HG03457 (cell line): ENCODE data around the gene ERICH6.

Experiments used
- ATAC-seq: cut with Tn5 transposase; IDR thresholded peaks from one replicate; pipeline ENCODE4 v1.9.1; 2021; ENCODE audit warnings: moderate number of reproducible peaks; ENCODE audit not compliant: unreplicated experiment

Gene ERICH6

DNA sequence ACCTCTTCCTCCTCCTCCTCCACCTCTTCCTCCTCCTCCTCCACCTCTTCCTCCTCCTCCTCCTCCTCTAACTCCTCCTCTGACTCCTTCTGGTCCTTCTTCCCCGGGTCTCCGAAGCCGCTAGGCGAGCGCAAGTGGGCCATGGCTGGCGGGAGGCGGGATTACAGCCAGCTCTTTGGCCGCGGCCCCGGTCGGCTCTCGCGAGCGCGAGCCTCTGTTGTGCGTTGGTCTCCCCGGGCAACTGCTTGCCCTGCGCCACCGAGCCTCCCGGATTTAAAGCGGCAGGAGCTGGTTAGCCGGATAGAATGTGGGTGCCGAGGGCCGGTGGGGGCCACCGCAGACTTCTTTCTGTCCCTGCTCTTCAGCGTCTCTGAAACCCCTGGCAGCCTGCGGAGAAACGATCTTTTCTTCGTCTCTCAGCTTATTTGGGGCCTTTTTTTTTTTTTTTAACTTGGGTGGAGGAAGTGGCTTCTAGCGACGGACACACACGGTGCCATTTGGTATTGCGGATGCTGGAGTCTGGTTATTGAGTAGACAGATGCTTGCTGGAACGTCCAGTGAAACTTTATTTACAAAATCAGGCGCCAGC lies at the start of gene ERICH6:
ERICH6 (minus strand) TSS at position 165 of the 589 bp plus-strand sequence; CDS start at position 143, 22 bp downstream.
- peak; percentile 98 for ATAC-seq

DNA sequence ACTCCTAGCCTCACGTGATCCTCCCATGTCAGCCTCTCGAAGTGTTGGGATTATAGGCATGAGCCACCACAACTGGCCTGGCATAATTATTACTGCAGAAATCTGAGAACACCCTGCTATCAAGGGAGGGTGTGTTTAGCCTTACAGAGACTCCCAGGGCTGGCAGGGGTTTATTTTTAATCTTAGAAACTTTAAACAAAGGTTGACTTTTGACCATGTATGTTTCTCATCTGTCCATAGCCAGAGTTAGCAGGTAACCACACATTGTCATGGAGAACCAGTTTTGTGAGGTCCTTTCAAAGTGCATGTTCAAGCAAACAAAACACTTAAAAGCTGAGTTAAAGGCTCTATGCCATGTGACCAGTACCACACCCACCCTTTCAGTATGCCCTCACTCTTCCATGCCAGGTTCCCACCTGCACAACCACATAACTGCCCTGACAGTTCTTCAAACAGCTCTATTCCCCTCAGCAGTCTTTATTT lies 48.1 kb upstream of the ERICH6 start:
- ATAC-seq, result no peak

DNA sequence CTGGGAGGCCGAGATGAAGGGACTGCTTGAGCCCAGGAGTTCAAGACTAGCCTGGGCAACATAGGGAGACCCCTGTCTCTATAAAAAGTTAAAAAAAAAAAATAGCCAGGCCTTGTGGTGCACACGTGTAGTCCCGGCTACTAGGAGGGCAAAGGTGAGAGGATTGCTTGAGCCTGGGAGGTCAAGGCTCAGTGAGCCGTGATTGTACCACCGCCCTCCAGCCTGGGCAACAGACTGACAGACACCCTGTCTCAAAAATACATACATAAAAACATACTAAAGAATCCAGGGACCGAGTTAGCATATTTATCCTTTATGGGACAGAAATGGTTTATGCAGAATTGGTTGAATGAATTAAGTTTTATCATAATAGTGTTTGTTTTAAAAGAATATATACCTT lies 45.5 kb upstream of the ERICH6 start:
- ATAC-seq, result no peak

DNA sequence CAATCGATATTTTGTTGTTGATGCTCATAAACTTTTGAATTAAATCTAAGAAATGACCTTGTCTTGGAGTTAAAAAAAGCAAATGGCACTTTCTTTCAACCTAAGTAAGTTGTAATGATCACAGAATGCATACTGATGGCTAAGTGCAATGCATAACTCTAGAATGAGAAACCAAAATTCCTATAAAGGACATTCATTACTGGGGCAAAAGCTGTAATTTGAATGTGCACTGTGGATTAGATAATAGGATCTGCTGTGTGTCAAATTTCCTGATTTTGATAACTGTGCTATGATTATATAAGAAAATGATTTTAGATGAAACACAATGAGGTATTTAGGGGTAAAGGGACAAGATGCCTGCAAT lies 44.9 kb upstream of the ERICH6 start:
- ATAC-seq, result no peak

DNA sequence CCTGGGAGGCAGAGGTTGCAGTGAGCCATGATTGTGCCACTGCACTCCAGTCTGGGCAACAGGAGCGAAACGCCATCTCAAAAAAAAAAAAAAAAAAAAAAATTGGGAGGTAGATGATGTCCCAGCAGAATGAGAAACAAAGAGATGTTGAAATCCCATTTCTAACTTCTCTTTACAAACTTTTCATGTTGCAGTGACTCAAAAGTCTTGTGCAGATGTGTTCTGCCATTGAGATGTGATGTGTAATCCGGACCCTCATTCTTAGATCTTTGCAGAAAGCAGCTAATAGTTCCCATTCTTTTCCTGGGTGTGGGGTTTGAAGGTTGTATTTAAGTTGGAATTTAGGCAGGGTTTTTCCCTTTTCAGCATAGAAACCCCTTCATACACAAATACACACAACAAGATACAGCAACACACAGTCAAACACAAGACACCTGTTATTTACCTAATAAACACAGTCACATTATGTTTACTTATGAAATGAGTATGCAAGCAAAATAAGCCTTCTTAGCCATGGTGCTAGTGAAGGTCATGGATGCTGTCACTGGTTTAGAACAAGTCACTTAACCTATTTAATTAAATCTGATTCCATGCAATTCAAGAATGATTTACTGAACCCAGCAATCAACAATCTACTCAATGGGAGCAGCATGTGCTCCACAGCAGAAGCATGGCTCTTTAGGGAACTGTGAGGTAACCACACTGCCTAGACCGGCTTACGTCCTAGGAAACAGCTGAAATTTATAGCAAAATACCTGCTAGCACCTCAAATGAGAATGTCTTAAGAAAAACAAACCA lies 44.4 kb upstream of the ERICH6 start:
- ATAC-seq, result no peak

DNA sequence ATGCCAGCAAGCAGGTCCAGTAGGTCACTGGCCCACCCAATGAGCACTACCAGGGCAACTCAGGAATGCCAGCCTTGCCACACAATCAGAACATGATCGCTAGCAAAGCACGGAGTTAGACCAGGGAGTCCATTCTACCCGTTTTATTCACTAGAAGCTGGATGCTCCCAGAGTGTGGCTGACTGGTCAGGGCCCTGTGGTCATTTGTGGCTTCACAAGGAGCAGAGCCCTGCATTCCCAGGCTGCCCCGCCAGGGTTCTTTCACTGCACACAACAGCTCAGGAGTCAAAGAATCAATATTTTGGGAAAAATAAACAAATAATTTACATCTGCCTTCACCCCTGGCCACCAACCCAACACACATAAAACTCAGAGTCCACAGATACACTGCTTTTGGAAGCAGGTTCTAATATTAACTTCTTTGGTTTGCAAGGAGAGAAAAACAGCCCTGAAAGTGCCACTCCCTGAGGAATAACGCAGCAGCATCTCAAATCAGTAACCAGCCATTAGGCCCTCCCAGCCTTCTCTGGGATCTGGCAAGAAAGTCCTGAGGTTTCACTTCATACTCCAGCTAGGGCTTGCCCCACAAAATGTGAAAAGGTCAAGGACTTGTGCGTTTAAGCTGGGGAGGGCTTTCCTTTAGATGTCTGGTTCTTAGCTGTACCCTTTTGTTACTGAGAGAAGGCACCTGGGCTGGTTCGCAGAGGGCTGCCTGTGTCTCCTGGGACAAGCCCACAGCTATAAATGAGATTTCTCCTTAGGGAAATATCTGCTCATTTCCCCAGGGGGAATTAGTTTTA lies 43.3 kb upstream of the ERICH6 start:
- ATAC-seq, result no peak

DNA sequence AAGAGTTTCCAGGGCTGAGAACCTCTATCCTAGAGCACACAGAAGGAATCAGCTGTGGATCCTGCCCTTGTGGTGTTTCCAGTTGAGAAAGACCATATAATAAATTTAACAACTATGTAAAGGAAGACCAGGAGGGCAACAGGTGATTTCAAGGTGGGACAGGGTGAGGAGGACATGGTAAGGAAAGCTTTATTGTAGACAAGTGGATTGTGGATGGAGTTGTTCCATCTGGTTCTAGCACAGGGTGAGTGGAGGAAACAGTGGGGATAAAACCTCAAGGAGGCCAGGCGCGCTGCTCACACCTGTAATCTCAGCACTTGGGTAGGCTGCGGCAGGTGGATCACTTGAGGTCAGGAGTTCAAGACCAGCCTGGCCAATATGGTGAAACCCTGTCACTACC lies 42.1 kb upstream of the ERICH6 start:
- ATAC-seq, result no peak

DNA sequence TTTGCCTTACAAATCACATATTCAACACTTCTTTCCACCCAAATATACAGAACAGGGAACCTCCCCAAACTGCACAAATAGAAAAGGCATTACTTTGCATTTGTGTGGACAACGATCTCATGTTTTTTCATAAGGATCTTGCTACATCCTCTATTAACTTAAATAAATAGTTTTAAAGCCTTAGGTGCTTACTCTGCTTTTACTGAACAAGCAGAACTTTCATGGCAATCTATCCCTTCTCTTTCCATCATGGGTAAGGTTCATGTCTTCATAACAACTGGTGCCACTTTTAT lies 41.1 kb upstream of the ERICH6 start:
- no peak for ATAC-seq

DNA sequence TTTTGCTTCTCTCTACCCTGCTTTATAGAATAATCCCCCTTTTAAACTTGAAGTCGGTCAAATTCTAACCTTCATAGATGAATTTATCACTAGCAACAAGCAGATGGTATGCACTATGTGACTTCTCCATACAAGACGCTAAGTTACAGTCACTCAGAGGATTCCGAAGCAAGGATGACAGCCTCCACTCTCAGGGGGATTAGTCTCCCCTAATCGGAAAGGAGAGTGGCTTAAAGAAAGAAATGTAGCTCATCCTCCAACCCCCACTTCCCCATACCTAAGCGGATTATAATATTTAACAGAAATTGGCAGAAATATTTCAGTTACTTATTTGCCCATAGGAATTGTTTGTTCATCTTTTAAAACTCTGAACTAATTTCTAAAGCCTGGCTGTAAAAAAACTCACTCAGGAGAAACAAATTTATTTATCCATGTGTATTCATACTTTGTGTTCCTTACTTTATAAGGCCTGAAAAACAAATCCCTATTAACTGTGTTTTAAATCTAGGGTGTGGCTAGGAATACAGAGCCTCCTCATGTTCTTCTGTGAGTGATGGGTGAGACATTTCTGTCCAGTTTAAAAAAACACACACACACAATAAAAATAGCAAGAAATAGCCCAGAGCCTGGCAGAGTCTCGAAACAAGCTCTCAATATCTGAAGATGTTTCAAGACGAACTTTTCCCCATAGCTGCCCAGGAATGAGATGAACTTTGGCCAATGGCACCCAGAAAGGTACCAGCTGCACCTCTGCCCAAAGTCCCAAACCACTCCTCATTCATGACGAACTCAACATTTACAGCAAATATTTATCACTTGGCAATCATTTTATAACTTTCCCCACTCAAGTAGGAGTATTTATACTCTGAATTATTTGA lies 40.6 kb upstream of the ERICH6 start:
- ATAC-seq, result no peak

DNA sequence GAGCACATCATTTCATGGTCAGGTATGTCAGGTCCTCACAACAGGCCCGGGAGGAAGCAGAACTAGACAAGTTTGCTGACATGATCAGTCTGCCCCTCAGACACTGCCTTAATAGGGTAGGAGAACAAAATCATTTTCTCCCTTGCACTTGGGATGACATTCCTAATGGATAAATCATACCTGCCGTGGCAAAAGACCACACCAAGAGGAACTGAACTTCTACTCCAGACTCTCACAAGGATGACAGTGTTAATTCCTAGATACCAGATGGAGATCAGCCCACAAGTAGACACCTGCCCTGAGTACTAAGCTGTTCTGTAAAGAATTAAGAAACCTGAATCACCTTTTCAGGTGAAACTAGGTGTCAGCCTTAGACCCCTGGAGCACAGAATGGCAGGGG lies 39.8 kb upstream of the ERICH6 start:
- no peak for ATAC-seq

DNA sequence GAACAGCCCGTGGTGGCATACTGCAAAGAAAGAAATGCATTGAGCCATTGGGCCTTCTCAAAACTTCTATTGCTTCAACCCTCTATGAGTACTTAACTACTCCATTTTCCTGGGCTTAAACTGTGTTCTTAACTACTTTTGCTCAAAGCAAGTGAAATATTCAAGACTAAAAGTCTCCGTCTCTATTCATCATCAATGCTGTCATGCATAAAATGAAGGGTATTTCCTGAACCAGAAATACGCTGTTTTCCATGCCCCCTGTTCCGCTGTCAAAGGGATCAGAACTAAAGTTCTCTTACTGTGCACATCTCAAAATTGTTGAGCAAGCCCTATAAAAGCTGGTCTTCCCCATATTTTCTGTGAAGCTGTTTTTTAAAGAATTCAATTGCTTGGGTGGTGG lies 39.0 kb upstream of the ERICH6 start:
- no peak for ATAC-seq

DNA sequence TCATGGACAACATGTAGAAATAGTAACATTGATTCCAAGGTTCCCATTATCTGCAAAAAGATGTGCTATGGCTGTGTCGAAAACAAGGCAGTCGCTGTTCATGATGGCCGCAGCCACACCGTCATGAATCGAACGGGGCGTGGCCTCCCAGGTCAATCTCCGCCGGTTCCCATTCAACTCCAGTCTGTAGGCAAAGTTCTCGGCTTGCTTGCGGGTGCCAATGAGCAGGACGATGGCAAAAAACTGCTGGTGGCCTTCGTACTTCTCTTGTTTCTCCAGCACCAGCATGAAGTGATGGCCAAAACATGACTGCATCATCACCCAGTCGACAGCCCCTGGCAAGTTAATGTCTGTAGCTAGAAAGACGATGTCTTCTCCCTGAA lies 38.4 kb upstream of the ERICH6 start:
- no peak for ATAC-seq

DNA sequence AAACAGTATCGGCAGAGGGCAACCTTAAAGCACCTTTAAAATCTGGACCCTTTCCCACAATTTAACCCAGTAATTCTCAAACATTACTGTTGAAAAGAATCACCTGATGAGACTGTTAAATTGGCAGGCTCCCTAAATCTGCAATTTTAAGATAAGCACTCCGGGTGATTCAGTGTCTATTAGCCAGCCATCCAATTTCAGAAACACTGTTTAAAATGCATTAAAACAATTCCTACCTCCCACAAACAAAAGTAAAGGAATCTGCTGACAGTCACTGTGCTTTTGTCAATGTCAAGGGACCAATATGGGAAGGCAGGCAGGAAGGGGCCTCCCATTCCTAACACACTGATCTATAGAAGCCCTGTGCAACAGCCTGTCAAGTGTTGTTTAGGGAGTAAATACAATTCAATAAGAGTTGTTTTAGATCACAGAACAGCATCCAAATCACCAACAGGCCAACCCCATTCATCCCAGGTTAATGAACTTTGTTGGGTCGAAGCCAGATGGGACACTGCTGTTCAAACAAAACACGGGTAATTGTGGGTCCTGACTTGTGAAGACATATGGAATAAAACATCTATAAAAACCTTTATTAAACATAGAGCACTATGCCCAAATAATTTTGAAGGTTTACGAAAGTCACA lies 37.9 kb upstream of the ERICH6 start:
- no peak for ATAC-seq

DNA sequence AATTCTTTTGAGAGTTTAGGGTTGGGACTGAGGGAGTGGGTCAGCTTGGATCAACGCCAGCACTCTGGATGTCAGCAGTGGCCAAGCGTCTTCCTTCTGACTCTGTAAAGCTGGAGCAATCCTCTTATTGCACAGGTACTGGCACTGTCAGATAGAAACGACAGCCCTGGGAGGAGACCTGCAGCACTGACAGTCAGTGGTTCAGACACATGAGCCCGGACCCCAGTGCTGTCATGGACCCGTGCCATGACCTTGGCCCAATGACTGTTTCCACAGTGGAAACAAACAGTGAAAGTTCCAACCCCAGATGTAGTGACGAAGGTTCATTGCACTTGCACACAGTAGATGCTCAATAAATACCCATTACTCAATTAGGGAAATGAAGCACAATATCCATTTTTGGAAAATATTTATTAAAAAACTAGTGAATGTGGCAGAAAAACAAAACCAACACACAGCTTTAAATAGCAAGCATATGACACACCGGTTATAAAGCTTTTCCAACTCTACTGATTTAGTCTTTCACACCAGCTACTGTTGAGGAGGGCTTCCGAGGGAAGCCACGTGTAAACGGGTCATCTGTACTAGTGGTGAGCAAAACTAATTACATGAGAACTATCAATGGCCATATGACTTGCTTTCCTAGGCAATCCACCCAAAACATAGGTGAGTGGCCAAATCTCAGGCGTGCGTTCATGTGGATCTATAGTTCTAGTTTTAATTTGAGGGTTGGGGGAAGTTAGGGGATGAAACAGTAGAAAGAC lies 37.2 kb upstream of the ERICH6 start:
- no peak for ATAC-seq

DNA sequence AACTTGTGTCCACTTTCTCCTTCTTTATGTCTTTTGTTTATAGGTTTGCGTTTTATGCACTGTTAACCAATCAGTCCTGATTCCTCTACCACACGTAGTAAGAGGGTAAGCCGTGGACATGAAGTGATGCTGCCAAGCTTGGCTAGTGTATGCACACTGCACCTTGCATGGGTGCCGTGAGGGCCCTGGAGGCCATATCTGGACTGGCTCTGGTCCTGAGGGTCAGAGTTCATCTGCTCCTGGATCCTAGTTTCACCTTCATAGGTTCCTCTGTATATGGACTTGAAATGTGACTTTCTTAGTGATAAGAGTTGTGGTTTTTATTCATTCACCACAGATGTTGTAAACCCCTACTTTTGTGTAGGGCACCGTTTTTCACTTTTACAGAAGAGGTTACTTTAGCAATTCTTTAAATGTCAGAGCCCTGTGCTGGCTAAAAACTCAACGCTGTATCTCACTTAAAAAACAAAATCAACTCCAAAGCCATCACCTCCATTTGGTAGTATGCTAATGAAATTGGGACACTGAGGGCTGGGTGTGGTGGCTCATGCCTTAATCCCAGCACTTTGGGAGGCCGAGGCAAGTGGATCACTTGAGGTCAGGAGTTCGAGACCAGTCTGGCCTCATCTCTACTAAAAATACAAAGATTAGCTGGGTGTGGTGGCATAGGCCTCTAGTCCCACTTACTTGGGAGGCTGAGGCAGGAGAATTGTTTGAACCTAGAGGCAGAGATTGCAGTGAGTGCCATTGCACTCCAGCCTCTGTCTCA lies 36.3 kb upstream of the ERICH6 start:
- ATAC-seq, result no peak

DNA sequence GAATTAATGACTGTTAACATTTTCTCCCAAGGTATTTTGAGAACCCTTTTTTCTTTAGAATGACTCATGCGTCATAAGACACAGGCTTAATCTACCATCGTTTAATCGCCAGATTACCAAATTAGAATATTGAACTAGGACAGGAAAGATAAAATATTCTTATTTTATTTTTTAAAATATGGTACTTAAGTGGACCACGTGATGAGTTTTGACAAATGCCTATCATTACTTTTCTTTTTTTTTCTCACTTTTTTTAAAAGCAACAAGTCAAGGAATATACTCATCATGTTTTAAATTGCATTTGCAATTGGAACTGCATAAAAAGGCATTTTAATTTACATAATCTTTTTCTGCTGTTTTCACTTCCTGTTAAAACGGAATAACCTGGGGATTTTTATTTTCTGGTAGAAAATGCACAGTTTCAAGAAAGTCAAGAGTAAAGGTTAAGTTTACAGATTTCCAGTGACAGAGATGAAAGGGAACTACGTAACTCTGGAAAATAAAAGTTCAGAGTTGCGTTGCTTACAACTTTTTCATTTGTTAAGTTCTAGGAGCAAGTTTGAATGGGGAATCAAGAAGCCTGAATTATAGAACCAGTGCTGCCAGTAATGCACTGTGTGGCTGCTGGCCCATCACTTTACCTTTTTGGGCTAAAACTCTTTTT lies 35.6 kb upstream of the ERICH6 start:
- no peak for ATAC-seq

DNA sequence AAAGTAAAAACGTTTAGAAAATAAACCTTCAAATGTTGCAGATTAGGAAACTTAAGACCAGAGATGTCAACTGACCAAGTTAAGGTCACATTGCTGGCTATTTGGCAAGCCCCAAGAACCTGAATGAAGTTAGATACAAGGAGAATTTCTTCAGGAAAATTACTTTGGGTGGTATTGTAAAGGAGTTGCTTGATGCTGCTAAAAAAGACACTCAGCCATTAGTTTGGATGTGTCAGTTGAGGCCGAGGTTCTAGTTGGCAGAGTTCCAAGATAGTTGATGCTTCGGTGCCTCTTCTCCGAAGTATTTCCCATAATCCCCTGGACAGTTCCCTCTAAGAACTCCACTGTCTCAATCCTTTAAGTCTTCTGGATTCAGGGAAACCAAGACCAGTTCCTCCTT lies 35.0 kb upstream of the ERICH6 start:
- no peak for ATAC-seq

DNA sequence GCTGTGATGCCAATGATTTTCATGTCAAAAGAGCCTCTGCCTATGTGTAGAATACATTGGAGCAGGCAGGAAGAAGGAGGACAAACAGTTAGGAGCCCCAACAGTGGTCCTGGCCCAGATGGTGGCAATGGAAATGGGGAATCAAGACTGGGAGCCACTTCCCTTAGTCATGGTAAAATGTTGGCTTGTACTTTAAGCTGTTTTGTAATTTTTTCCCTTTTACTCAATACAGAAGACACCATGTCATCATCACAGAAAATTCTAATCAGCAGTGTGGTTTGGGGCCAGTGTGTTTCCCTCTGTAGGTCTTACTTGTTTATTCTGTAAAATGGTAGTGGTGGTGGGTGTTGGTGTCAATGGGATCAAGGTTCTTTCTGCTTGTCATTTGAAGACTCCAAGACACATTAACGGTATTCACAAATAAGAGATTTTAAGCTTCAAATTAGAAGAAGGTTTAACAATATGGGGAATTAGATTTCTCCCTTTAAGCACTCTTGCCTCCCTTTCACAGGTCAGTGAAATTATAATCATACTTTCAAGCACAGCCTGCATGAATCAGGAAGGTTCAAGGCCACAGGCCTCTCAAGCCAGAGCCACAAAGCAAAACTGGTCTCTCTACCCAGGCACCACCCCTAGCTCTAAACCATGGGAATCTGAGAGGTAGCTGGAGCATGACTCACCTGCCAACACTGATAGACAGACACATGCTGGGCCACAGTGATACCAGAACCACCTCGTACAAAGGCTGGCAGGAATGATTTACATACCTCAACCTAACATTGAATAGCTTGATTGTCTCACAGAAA lies 34.4 kb upstream of the ERICH6 start:
- ATAC-seq, result peak; percentile 57
